Activated CD8-positive, alpha-beta T cell treated with anti-CD3 and anti-CD28 coated beads for 36 hours (primary cell): ENCODE data around the gene RAB23. TPM values are rescaled to one million over a fixed set of nuclear protein-coding genes. Genes with fewer than 3 reads are reported as not detected.
A peak's percentile ranks its signal among the peaks of the same experiment; 100 is the strongest.

ENCODE experiments used
- ATAC-seq: fragments of 200-7000 bp; cut with Tn5 transposase; one replicate; pipeline ENCODE4 v1.10.0; 2021; ENCODE audit warnings: mild to moderate bottlenecking, moderate library complexity
- CTCF ChIA-PET: fragments of 350-600 bp; sonication (Branson Sonifier 250); formaldehyde crosslinking; loops from one replicate; lab custom pipeline; 2021; ENCODE audit warnings: antibody characterized with exemption; lab: Charles Lee
- POLR2A ChIA-PET: fragments of 350-600 bp; sonication (Branson Sonifier 250); formaldehyde crosslinking; loops from one replicate; lab custom pipeline; 2021; ENCODE audit warnings: antibody characterized with exemption; lab: Charles Lee
- DNase-seq: peaks from one replicate; pipeline ENCODE4 v3.0.0-alpha.2; 2020
- H3K27ac Mint-ChIP-seq: one replicate; pipeline ENCODE4 v1.8.0; 2021; ENCODE audit warnings: mild to moderate bottlenecking, mixed read lengths
- H3K27me3 Mint-ChIP-seq: one replicate; pipeline ENCODE4 v1.8.0; 2021; ENCODE audit warnings: mixed read lengths
- H3K36me3 Mint-ChIP-seq: one replicate; pipeline ENCODE4 v1.8.0; 2021; ENCODE audit warnings: low read depth, mixed read lengths
- H3K4me1 Mint-ChIP-seq: one replicate; pipeline ENCODE4 v1.8.0; 2021; ENCODE audit warnings: low read depth, mixed read lengths
- H3K4me3 Mint-ChIP-seq: one replicate; pipeline ENCODE4 v1.8.0; 2021; ENCODE audit warnings: mild to moderate bottlenecking, moderate library complexity, mixed read lengths
- H3K9me3 Mint-ChIP-seq: one replicate; pipeline ENCODE4 v1.8.0; 2021; ENCODE audit warnings: mixed read lengths
- CTCF ChIP-seq: fragments of 200-600 bp; IDR thresholded peaks from one replicate; pipeline ENCODE4 v1.8.0; 2022; ENCODE audit warnings: antibody characterized with exemption, mild to moderate bottlenecking
- intact Hi-C: fragments of 100-400 bp; cut with micrococcal nuclease; formaldehyde crosslinking; loops from one replicate; pipeline ENCODE4 v1.10.0; 2022
- total RNA-seq, 2 experiments: library from RNA; stranded (reverse); gene quantifications; one replicate each; pipeline ENCODE4 v1.2.3, GENCODE V29; 2021

RAB23 gene
- total RNA-seq, 2 experiments from 2014 or later, result 1.2 to 1.3 TPM

- peaks cover 8% of the 10 kb centered on the region for H3K4me1 Mint-ChIP-seq
- intact Hi-C loops, result no loop called here
- no peak overlapping the region for H3K4me3 Mint-ChIP-seq
- H3K36me3 Mint-ChIP-seq, result peaks cover 56% of the 10 kb centered on the region
- ATAC-seq, result no peak
- no peaks in the 10 kb centered on the region for H3K27me3 Mint-ChIP-seq
- no peak for TF ChIP-seq CTCF
- ChIA-PET POLR2A (no interaction called here), CTCF (no interaction called here)
- H3K9me3 Mint-ChIP-seq, result no peaks in the 10 kb centered on the region
- no peak overlapping the region for H3K27ac Mint-ChIP-seq
- no peak for DNase-seq
These were observed 80.0 kb downstream of the RAB23 start for GRCh38 chr6:57142178-57142525.

DNA sequence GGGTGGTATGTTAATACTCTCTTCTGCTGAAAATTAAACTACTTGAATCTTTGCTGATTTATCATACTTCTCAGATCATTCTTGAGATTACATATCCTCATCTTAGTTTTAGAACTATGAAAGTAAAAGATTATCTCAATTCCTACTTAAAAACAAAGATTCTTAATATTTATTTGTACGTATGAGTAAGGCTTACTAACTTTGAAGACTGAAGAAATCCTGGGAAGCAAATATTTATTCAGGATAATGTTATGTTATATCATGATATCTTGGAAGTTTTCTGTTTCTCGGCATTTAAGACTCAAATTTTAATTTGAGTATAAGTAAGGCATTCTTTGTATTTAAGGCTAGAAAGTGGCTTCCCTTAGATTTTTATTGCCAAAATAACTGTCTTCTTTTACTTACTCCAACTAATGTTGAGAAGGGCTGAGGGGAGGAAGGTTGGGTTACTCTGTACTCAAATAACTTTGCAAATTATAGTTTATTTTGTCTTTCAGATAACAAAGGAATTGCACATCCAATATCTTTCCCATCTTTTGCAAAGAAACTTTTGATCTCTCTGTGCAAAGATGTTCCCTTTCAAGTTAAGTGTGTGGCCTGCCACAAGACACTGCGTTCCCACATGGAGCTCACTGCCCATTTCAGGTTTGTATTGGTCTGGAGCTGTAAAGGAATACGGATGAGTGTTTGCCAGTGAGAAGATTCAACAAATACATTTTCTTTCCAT, 80.5 kb downstream of the RAB23 start:
- ATAC-seq (no peak), DNase-seq (no peak)
- H3K4me3 Mint-ChIP-seq, result no peak overlapping the region
- intact Hi-C loops, result no loop called here
- TF ChIP-seq CTCF, result no peak
- peaks cover 11% of the 10 kb centered on the region for H3K4me1 Mint-ChIP-seq
- peaks cover 58% of the 10 kb centered on the region for H3K36me3 Mint-ChIP-seq
- H3K27me3 Mint-ChIP-seq, result no peaks in the 10 kb centered on the region
- CTCF ChIA-PET, result no interaction called here
- no peaks in the 10 kb centered on the region for H3K9me3 Mint-ChIP-seq
- POLR2A ChIA-PET, result no interaction called here
- H3K27ac Mint-ChIP-seq, result no peak overlapping the region

GRCh38 chr6:57138026-57138425, 84.1 kb downstream of the RAB23 start:
- CTCF ChIA-PET, result no interaction called here
- ATAC-seq, result no peak
- no peaks in the 10 kb centered on the region for H3K9me3 Mint-ChIP-seq
- POLR2A ChIA-PET, result no interaction called here
- H3K36me3 Mint-ChIP-seq, result peaks cover 54% of the 10 kb centered on the region
- no peak overlapping the region for H3K4me3 Mint-ChIP-seq
- intact Hi-C loops, result no loop called here
- DNase-seq, result no peak
- no peak for TF ChIP-seq CTCF
- no peak overlapping the region for H3K27ac Mint-ChIP-seq
- H3K27me3 Mint-ChIP-seq, result no peaks in the 10 kb centered on the region
- H3K4me1 Mint-ChIP-seq, result peaks cover 13% of the 10 kb centered on the region

GRCh38 chr6:57137350-57137749, 84.8 kb downstream of the RAB23 start:
- H3K9me3 Mint-ChIP-seq, result no peaks in the 10 kb centered on the region
- H3K4me1 Mint-ChIP-seq, result peaks cover 13% of the 10 kb centered on the region
- peak; percentile 82 for ATAC-seq
- ChIA-PET POLR2A (no interaction called here), CTCF (no interaction called here)
- peak overlapping the region; percentile 6 for H3K27ac Mint-ChIP-seq
- H3K36me3 Mint-ChIP-seq, result peaks cover 50% of the 10 kb centered on the region
- no peak for DNase-seq
- no peaks in the 10 kb centered on the region for H3K27me3 Mint-ChIP-seq
- intact Hi-C loops, result no loop called here
- TF ChIP-seq CTCF, result no peak
- H3K4me3 Mint-ChIP-seq, result no peak overlapping the region

Other genes with a start within 250 kb of the RAB23 start
- gene KIAA1586, start 175.6 kb downstream of the RAB23 start, total RNA-seq, result 10 to 100 TPM; 16.0 to 18.7 TPM
- 10 to 100 TPM; 44.4 to 46.8 TPM for gene ZNF451, start 132.1 kb downstream of the RAB23 start, total RNA-seq
- 1 to 10 TPM; 8.4 to 8.9 TPM for gene BAG2, start 50.0 kb downstream of the RAB23 start, total RNA-seq
- 10 to 100 TPM; 41.8 to 42.0 TPM for gene PRIM2, start 95.3 kb upstream of the RAB23 start, total RNA-seq